PC-9 (cell line): ENCODE results near the gene ADTRP.

ENCODE experiments used
- CTCF ChIP-seq: fragments of 200-600 bp; sonication (generic); conservative IDR thresholded peaks from 2 replicates; pipeline ENCODE4 v1.6.1; 2017; ENCODE audit warnings: mixed run types, antibody characterized with exemption, mild to moderate bottlenecking, moderate library complexity
- EZH2 ChIP-seq: fragments of 200-600 bp; sonication (generic); IDR thresholded peaks from 2 replicates; pipeline ENCODE4 v1.8.0; 2017; ENCODE audit warnings: antibody characterized with exemption, low read depth

- TF ChIP-seq EZH2 (no peak), CTCF (no peak)
These were observed 64.3 kb downstream of the ADTRP start for GRCh38 chr6:11714116-11714797.
